HCT116 (cell line): ENCODE measurements around the gene C2orf68. TPM values are rescaled to one million over a fixed set of nuclear protein-coding genes. Genes with fewer than 3 reads are reported as not detected.

ENCODE experiments used
- ATAC-seq: fragments of 200-7000 bp; cut with Tn5 transposase; 2 replicates; pipeline ENCODE4 v1.9.1; 2020; ENCODE audit warnings: mild to moderate bottlenecking, moderate library complexity
- BruUV-seq: library from RNA; stranded (reverse); fragments of 400-500 nt; replicated peaks from 2 replicates; lab custom pipeline; 2021; lab: Mats Ljungman, UMichigan
- CTCF ChIA-PET: fragments of 300-600 bp; sonication (Branson Sonifier 250); formaldehyde crosslinking; loops from one replicate; lab custom pipeline; 2021; ENCODE audit warnings: antibody characterized with exemption; lab: Charles Lee
- POLR2A ChIA-PET: fragments of 300-600, 350-600 bp; sonication (Branson Sonifier 250); formaldehyde crosslinking; loops from one replicate; lab custom pipeline; 2021; ENCODE audit warnings: antibody characterized with exemption; lab: Charles Lee
- RAD21 ChIA-PET, 2 experiments: fragments of 300-600 bp; sonication (Branson Sonifier 250); formaldehyde crosslinking; loops; one replicate each; lab custom pipeline; 2023; ENCODE audit warnings: low total read pairs in 2 of 2; ENCODE audit not compliant: uncharacterized antibody in 2 of 2, unreplicated experiment in 2 of 2, low non-redundant PET in 1 of 2; lab: Charles Lee
- DNase-seq: peaks from one replicate; pipeline ENCODE4 v3.0.0-alpha.2; 2010; ENCODE audit warnings: low read depth, low spot score
- H2AFZ ChIP-seq: fragments of 200-600 bp; shearing (Covaris generic), sonication (generic); 2 replicates; pipeline ENCODE4 v1.6.1; 2017; ENCODE audit warnings: low read depth, mixed run types, mixed read lengths, antibody characterized with exemption, low read length; ENCODE audit not compliant: poor library complexity, severe bottlenecking
- H3K27ac ChIP-seq: 2 replicates; pipeline ENCODE4 v1.5.1; 2012; ENCODE audit warnings: low read depth, low read length
- H3K27me3 ChIP-seq: fragments of 200-600 bp; sonication (generic); 2 replicates; pipeline ENCODE4 v1.6.1; 2016; ENCODE audit warnings: mixed run types, low read length, mixed read lengths; ENCODE audit not compliant: insufficient read depth
- H3K36me3 ChIP-seq, 2 experiments: fragments of 200-500 bp in 1 of 2; fragments of 200-600 bp in 1 of 2; sonication (Bioruptor generic) in 1 of 2; sonication (generic) in 1 of 2; 2 replicates each; pipeline versions ENCODE4 v1.5.1 to v1.6.1; 2014 to 2016; ENCODE audit warnings: low read length in 2 of 2, inconsistent platforms in 1 of 2, mixed read lengths in 1 of 2, mixed run types in 1 of 2; ENCODE audit not compliant: insufficient read depth in 2 of 2, control insufficient read depth in 1 of 2
- H3K4me1 ChIP-seq, 2 experiments: fragments of 200-600 bp in 1 of 2; sonication (generic) in 1 of 2; 2 replicates each; pipeline versions ENCODE4 v1.5.1 to v1.6.1; 2012 to 2017; ENCODE audit warnings: low read length in 2 of 2, inconsistent platforms in 1 of 2, mild to moderate bottlenecking in 1 of 2, mixed read lengths in 1 of 2, mixed run types in 1 of 2, moderate library complexity in 1 of 2; ENCODE audit not compliant: insufficient read depth in 2 of 2, control insufficient read depth in 1 of 2
- H3K4me2 ChIP-seq: fragments of 200-600 bp; sonication (generic); 2 replicates; pipeline ENCODE4 v1.6.1; 2017; ENCODE audit warnings: mixed run types, low read length, mixed read lengths
- H3K4me3 ChIP-seq, 2 experiments: fragments of 200-600 bp in 1 of 2; sonication (generic) in 1 of 2; replicated peaks in 1 of 2; 2 replicates each; pipeline ENCODE4 v1.5.1; 2011 to 2016; ENCODE audit warnings: low read length in 2 of 2, control low read depth in 1 of 2, low read depth in 1 of 2, mild to moderate bottlenecking in 1 of 2, mixed read lengths in 1 of 2, mixed run types in 1 of 2
- H3K79me2 ChIP-seq: fragments of 200-600 bp; sonication (generic); 2 replicates; pipeline ENCODE4 v1.6.1; 2017; ENCODE audit warnings: mild to moderate bottlenecking, mixed run types, low read length, moderate library complexity, mixed read lengths; ENCODE audit not compliant: insufficient read depth
- H3K9ac ChIP-seq: fragments of 200-600 bp; sonication (generic); 2 replicates; pipeline ENCODE4 v1.6.1; 2016; ENCODE audit warnings: low read length, mixed read lengths
- H3K9me2 ChIP-seq: fragments of 200-600 bp; sonication (generic), shearing (Covaris generic); 2 replicates; pipeline ENCODE4 v1.6.1; 2017; ENCODE audit warnings: mixed run types, mild to moderate bottlenecking, moderate library complexity; ENCODE audit not compliant: insufficient read depth
- H3K9me3 ChIP-seq, 2 experiments: fragments of 200-500 bp in 1 of 2; fragments of 200-600 bp in 1 of 2; sonication (Bioruptor generic) in 1 of 2; sonication (generic) in 1 of 2; 2 replicates each; pipeline ENCODE4 v1.6.1; 2014 to 2017; ENCODE audit warnings: low read length in 2 of 2, mixed read lengths in 2 of 2, inconsistent platforms in 1 of 2, low read depth in 1 of 2, mild to moderate bottlenecking in 1 of 2, mixed run types in 1 of 2, moderate library complexity in 1 of 2; ENCODE audit not compliant: control insufficient read depth in 1 of 2, insufficient read depth in 1 of 2
- H4K20me1 ChIP-seq: fragments of 200-600 bp; sonication (generic), shearing (Covaris generic); 2 replicates; pipeline ENCODE4 v1.6.1; 2017; ENCODE audit warnings: mixed run types, mild to moderate bottlenecking, moderate library complexity; ENCODE audit not compliant: insufficient read depth
- CBX3 ChIP-seq: IDR thresholded peaks from 2 replicates; pipeline ENCODE4 v1.6.1; 2012; ENCODE audit warnings: low read depth
- EGR1 ChIP-seq: IDR thresholded peaks from 2 replicates; pipeline ENCODE4 v1.6.1; 2012; ENCODE audit warnings: low read depth
- ELF1 ChIP-seq: IDR thresholded peaks from 2 replicates; pipeline ENCODE4 v1.6.1; 2012; ENCODE audit warnings: low read depth, borderline replicate concordance
- EZH2 ChIP-seq: fragments of 200-600 bp; sonication (generic); IDR thresholded peaks from 2 replicates; pipeline ENCODE4 v1.6.1; 2017; ENCODE audit warnings: antibody characterized with exemption, mixed run types
- JUND ChIP-seq: IDR thresholded peaks from 2 replicates; pipeline ENCODE4 v1.6.1; 2012
- POLR2A ChIP-seq: IDR thresholded peaks from 2 replicates; pipeline ENCODE4 v1.7.0; 2011; ENCODE audit warnings: borderline replicate concordance; ENCODE audit not compliant: insufficient read depth, insufficient read length; ENCODE audit errors: extremely low read depth
- POLR2AphosphoS5 ChIP-seq: IDR thresholded peaks from 2 replicates; pipeline ENCODE4 v1.6.1; 2011; ENCODE audit warnings: mild to moderate bottlenecking, low read depth, low read length, moderate library complexity
- RAD21 ChIP-seq: IDR thresholded peaks from 2 replicates; pipeline ENCODE4 v1.6.1; 2012; ENCODE audit warnings: low read depth, mild to moderate bottlenecking
- SIN3A ChIP-seq: IDR thresholded peaks from 2 replicates; pipeline ENCODE4 v1.6.1; 2012; ENCODE audit warnings: low read depth
- SP1 ChIP-seq: IDR thresholded peaks from 2 replicates; pipeline ENCODE4 v1.6.1; 2012; ENCODE audit warnings: low read depth
- SRF ChIP-seq: IDR thresholded peaks from 2 replicates; pipeline ENCODE4 v1.6.1; 2012; ENCODE audit warnings: low read depth
- YY1 ChIP-seq: IDR thresholded peaks from 2 replicates; pipeline ENCODE4 v1.6.1; 2011; ENCODE audit warnings: low read length, low read depth, moderate library complexity, mild to moderate bottlenecking; ENCODE audit not compliant: insufficient replicate concordance; ENCODE audit errors: extremely low read depth
- ZBTB33 ChIP-seq: IDR thresholded peaks from 2 replicates; pipeline ENCODE4 v1.6.1; 2011; ENCODE audit warnings: mild to moderate bottlenecking, low read length, moderate library complexity; ENCODE audit not compliant: insufficient replicate concordance; ENCODE audit errors: extremely low read depth
- ZFX ChIP-seq: fragments of 450-650 bp; IDR thresholded peaks from 2 replicates; pipeline ENCODE4 v1.6.1; 2017
- intact Hi-C: fragments of 100-400 bp; cut with micrococcal nuclease; formaldehyde crosslinking; loops from 2 replicates; pipeline ENCODE4 v1.10.0; 2022
- total RNA-seq: library from RNA; stranded (reverse); gene quantifications from one replicate; pipeline ENCODE4 v1.2.1, GENCODE V29; 2021; ENCODE audit not compliant: unreplicated experiment
- TF ChIP-seq, protein P1 (sequence below): IDR thresholded peaks from 2 replicates; pipeline ENCODE4 v1.6.1; 2012

Gene C2orf68
- total RNA-seq, 1 experiment from 2014 or later, result 21.8 TPM

DNA sequence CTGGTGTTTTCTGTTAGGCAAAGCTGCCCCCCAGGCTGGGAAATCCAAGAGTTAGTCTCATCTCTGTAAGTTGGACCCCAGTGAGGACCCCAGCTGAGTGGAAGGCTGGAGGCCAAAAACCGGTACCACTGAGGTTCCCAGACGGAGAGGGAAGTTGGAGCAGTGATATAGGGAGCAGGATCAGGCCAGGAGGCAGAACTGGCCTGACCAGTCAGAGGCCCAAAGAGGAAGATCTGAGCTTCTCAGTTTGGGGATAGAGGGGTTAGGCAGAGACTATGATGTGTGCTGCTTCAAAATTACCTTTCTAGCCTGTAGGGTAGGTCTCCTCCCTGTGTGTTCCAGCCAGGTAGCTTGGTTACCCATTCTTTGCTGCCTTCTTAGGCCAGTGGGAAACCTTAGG is 20.9 kb downstream of the C2orf68 start:
- CTCF ChIA-PET, result no interaction called here
- POLR2A ChIA-PET, result interaction anchor here (0.5 to 1.5 kb wide), 2 partner anchors 11 to 25 kb away, joined by 3 to 7 read pairs; partner anchors contain the start of gene USP39
- H3K4me2 ChIP-seq, result no peak overlapping the region

GRCh38 chr2:85589982-85590791 is 21.7 kb downstream of the C2orf68 start:
- ATAC-seq (no peak), DNase-seq (no peak)
- CTCF ChIA-PET, result no interaction called here
- Histone ChIP-seq H3K9me3 (no peaks in the 10 kb centered on the region), H3K36me3 (no peaks in the 10 kb centered on the region), H3K9ac (no peak overlapping the region), H3K4me3 (no peak overlapping the region), H4K20me1 (no peaks in the 10 kb centered on the region), H3K27me3 (no peaks in the 10 kb centered on the region), H3K79me2 (no peaks in the 10 kb centered on the region), H3K4me1 (peaks cover 16 to 33% of the 10 kb centered on the region in 2 experiments), H3K9me2 (no peaks in the 10 kb centered on the region), H3K27ac (no peak overlapping the region), H3K4me2 (no peak overlapping the region), H2AFZ (no peak overlapping the region)
- POLR2A ChIA-PET, result interaction anchor here (0.5 to 1.5 kb wide), 2 partner anchors 11 to 26 kb away, joined by 3 to 7 read pairs; partner anchors contain the start of gene USP39
- no TSS peak for BruUV-seq
- RAD21 ChIA-PET, result no interaction called here
- intact Hi-C loops, result no loop called here
- TF ChIP-seq JUND, result no peak
- TF ChIP-seq ZBTB33, result no peak
- TF ChIP-seq ELF1, result no peak
- TF ChIP-seq ZFX, result no peak
- TF ChIP-seq YY1, result no peak
- TF ChIP-seq RAD21, result no peak
- no peak for TF ChIP-seq EZH2
- TF ChIP-seq POLR2AphosphoS5, result no peak
- TF ChIP-seq EGR1, result no peak
- TF ChIP-seq SRF, result no peak
- TF ChIP-seq, protein P1, sequence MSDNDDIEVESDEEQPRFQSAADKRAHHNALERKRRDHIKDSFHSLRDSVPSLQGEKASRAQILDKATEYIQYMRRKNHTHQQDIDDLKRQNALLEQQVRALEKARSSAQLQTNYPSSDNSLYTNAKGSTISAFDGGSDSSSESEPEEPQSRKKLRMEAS, result no peak
- TF ChIP-seq SIN3A, result no peak

More for the DNA sequence above, 20.9 kb downstream of the C2orf68 start:
- Histone ChIP-seq H3K9me3 (no peaks in the 10 kb centered on the region), H3K79me2 (peaks cover 4% of the 10 kb centered on the region), H4K20me1 (no peaks in the 10 kb centered on the region), H3K27me3 (no peaks in the 10 kb centered on the region), H3K4me3 (no peak overlapping the region), H3K4me1 (peaks cover 9 to 25% of the 10 kb centered on the region in 2 experiments), H3K9me2 (no peaks in the 10 kb centered on the region), H2AFZ (no peak overlapping the region), H3K9ac (no peak overlapping the region), H3K27ac (no peak overlapping the region), H3K36me3 (no peaks in the 10 kb centered on the region)
- intact Hi-C loops, result no loop called here
- ATAC-seq (no peak), DNase-seq (no peak)
- no TSS peak for BruUV-seq
- TF ChIP-seq ZFX, result no peak
- no peak for TF ChIP-seq SP1
- no peak for TF ChIP-seq POLR2A
- no peak for TF ChIP-seq SIN3A
- TF ChIP-seq, protein P1, result no peak
- TF ChIP-seq CBX3, result no peak
- TF ChIP-seq RAD21, result no peak
- RAD21 ChIA-PET, result no interaction called here
